ENCODE data around the gene GRIA4.

- TF ChIP-seq, protein P1, sequence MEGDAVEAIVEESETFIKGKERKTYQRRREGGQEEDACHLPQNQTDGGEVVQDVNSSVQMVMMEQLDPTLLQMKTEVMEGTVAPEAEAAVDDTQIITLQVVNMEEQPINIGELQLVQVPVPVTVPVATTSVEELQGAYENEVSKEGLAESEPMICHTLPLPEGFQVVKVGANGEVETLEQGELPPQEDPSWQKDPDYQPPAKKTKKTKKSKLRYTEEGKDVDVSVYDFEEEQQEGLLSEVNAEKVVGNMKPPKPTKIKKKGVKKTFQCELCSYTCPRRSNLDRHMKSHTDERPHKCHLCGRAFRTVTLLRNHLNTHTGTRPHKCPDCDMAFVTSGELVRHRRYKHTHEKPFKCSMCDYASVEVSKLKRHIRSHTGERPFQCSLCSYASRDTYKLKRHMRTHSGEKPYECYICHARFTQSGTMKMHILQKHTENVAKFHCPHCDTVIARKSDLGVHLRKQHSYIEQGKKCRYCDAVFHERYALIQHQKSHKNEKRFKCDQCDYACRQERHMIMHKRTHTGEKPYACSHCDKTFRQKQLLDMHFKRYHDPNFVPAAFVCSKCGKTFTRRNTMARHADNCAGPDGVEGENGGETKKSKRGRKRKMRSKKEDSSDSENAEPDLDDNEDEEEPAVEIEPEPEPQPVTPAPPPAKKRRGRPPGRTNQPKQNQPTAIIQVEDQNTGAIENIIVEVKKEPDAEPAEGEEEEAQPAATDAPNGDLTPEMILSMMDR (IDR thresholded peaks at IDR 0.05), result no peak
- TF ChIP-seq POLR2A (IDR thresholded peaks at IDR 0.05), result no peak
- TF ChIP-seq EP300 (IDR thresholded peaks at IDR 0.05), result no peak
These were observed 297.4 kb downstream of the GRIA4 start for GRCh38 chr11:105907319-105907718.
